NCI-H146 treated with DMSO at 0.1 percent for 48 hours (cell line): ENCODE results near the gene SLAMF8.

Source experiments
- DNase-seq: peaks from one replicate; lab custom pipeline; 2025; ENCODE audit not compliant: unreplicated experiment; lab: John Stamatoyannopoulos, UW

The SLAMF8 gene

GRCh38 chr1:159826441-159827101 is at the start of gene SLAMF8:
SLAMF8 (plus strand) TSS chr1:159826873; CDS start chr1:159826899, 26 bp downstream.
- DNase-seq = no peak

- no peak for DNase-seq
Measured at GRCh38 chr1:159778266-159778665, 48.4 kb upstream of the SLAMF8 start.

GRCh38 chr1:159779403-159779851 is 47.2 kb upstream of the SLAMF8 start:
- no peak for DNase-seq

- DNase-seq = peak; percentile 92
Measured at GRCh38 chr1:159780583-159781582, 45.8 kb upstream of the SLAMF8 start, which contains the start of gene DUSP23. DUSP23 (plus strand) TSS chr1:159780962; CDS start chr1:159781101, 139 bp downstream.

- no peak for DNase-seq
Measured at GRCh38 chr1:159781992-159782391, 44.7 kb upstream of the SLAMF8 start.

- no peak for DNase-seq
Measured at GRCh38 chr1:159783724-159784123, 42.9 kb upstream of the SLAMF8 start.

- no peak for DNase-seq
Measured at GRCh38 chr1:159786465-159786864, 40.2 kb upstream of the SLAMF8 start.

GRCh38 chr1:159786966-159787365 is 39.7 kb upstream of the SLAMF8 start:
- DNase-seq = no peak

GRCh38 chr1:159790237-159790917 is 36.3 kb upstream of the SLAMF8 start:
- DNase-seq = peak; percentile 33

GRCh38 chr1:159791031-159791430 is 35.6 kb upstream of the SLAMF8 start:
- DNase-seq = no peak

GRCh38 chr1:159791461-159791860 is 35.2 kb upstream of the SLAMF8 start:
- DNase-seq = no peak

- no peak for DNase-seq
Measured at GRCh38 chr1:159795534-159795933, 31.1 kb upstream of the SLAMF8 start.

GRCh38 chr1:159798893-159799292 is 27.8 kb upstream of the SLAMF8 start:
- DNase-seq = peak; percentile 79

GRCh38 chr1:159799446-159799985 is 27.2 kb upstream of the SLAMF8 start:
- no peak for DNase-seq

GRCh38 chr1:159800177-159800930 is 26.3 kb upstream of the SLAMF8 start:
- DNase-seq = no peak

- DNase-seq = no peak
Measured at GRCh38 chr1:159802111-159802510, 24.6 kb upstream of the SLAMF8 start, which contains the start of gene FCRL6. FCRL6 (plus strand) TSS chr1:159802360; CDS start chr1:159802425, 65 bp downstream.

GRCh38 chr1:159803956-159804689 is 22.6 kb upstream of the SLAMF8 start:
- DNase-seq = no peak

- DNase-seq = no peak
Measured at GRCh38 chr1:159804924-159805323, 21.7 kb upstream of the SLAMF8 start.

- no peak for DNase-seq
Measured at GRCh38 chr1:159815926-159816325, 10.7 kb upstream of the SLAMF8 start.
